Fibroblast of gingiva (primary cell): ENCODE data around the gene ARHGAP1.

Experiments used
- DNase-seq: peaks from one replicate; pipeline ENCODE4 v3.0.0-alpha.2; 2011; ENCODE audit warnings: low read depth

Gene ARHGAP1

GRCh38 chr11:46640036-46640788, 60.2 kb downstream of the ARHGAP1 start:
- no peak for DNase-seq

DNA sequence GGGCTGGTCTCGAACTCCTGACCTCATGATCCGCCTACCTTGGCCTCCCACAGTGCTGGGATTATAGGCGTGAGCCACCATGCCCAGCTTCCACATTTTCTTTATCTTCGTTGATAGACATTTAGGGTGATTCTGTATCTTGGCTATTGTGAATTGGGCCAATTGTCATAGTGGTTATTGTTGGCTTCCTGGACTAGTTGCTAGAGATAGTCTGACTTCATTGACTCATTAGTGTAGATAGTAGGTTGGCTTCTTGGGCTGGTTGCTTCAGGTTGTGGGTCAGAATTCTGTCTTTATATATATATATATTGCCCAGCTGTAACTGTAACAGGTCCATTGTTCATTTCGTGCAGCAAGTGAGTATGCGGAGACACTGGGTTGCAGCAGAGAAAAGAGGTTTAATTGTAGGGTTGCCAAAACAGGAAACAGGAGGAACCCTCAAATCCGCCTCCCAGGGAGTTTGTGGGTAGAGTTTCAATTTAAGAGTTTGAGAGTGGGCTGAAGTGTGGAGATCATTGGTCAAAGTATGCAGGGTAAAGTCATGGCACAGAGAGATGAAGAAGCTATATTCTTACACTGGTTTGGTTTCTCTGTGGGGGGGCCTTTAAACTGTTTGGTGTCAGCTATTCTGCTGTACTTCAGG, 61.1 kb downstream of the ARHGAP1 start:
- DNase-seq: no peak

DNA sequence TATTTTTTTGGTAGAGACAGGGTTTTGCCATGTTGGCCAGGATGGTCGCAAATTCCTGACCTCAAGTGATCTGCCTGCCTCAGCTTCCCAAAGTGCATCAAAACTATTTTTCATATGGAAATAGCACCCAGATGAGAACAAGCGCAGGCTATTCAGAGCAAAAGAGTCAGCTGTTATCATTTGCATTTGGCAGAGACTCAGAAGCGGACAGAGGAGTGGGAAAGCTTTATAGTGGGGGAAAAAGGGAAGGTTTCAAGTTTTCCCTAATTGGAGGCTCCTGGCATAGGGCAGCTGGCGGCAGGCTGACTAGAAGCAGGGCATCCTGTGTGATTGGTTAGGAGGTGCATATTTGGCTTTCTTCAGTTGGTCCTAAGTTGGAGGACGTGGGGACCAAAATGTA, 62.9 kb downstream of the ARHGAP1 start:
- DNase-seq: no peak

DNA sequence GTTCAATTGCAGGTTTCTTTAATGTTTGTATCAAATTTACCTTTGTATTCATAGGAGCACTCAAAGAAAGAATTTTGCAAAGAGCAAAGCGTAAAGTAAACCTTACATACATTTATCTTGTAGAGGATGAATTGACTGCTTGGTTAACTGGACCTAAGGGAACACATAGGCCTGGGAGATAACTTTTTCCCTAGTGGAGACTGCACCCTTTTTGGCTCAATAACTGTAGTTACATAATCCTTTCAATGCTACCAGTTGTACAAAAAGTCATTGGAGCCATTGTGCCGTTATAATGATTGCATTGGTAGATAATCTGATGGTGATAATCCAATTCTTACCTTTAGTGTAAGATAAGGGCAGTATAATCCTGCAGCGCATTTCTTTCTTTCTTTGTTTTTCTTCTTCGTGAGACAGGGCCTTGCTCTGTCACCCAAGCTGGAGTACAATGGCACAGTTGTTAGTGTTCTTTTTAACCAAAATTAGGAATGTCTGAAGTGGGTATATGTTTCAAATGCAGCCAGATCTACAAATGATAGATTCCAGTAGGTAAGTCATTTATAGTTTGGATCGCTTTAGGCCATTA, 64.8 kb downstream of the ARHGAP1 start:
- DNase-seq: no peak

- DNase-seq: no peak
These were observed 66.9 kb downstream of the ARHGAP1 start for GRCh38 chr11:46633291-46634217.

- DNase-seq: no peak
These were observed 67.9 kb downstream of the ARHGAP1 start for GRCh38 chr11:46632502-46632901.

- no peak for DNase-seq
These were observed 68.7 kb downstream of the ARHGAP1 start for GRCh38 chr11:46631676-46632075.

DNA sequence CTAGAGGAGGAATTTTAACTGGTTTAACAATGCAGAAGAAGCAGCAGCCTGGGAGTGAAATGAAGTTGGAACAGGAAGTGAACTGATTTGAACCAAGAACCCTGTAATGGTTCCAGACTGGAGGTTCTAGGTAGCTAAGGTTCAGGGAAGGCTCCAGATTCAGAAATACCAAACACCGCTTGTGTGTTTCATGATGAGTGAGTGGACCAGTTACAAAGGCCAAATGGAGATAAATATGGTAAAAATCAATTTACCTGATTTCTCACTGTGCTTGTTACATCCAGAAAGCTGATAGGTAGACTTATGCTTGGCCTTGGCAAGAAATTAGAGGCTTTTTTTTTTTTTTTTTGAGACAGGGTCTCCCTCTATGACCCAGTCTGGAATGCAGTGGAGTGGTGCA, 70.2 kb downstream of the ARHGAP1 start:
- DNase-seq: no peak

DNA sequence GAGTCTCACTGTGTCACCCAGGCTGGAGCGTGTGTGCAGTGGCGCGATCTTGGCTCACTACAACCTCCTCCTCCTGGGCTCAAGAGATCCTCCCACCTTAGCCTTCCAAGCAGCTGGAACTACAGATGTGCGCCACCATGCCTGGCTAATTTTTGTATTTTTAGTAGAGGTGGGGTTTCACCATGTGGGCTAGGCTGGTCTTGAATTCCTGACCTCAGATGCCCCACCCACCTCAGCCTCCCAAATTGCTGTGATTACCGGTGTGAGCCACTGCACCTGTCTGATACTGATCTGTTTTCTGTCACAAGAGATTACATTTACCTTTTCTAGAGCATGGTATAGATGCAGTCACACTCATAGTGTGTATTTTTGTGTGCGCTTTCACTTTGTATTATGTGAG, 71.5 kb downstream of the ARHGAP1 start:
- no peak for DNase-seq
